ENCODE data around the gene COX6B1. TPM values are rescaled to one million over a fixed set of nuclear protein-coding genes. Genes with fewer than 3 reads are reported as not detected.

COX6B1 gene
- total RNA-seq, 1 donor = 327 TPM

- TF ChIP-seq CTCF (IDR thresholded peaks at IDR 0.05; ENCODE audit: insufficient read depth, low read length) = no peak
- peak overlapping the region; percentile 98 for H3K4me3 ChIP-seq (ENCODE audit: low read depth, low read length)
- no peak for DNase-seq (ENCODE audit: low read depth)
Measured at GRCh38 chr19:35629332-35629633, 18.8 kb upstream of the COX6B1 start.

GRCh38 chr19:35633727-35634440 is 14.2 kb upstream of the COX6B1 start:
- no peak overlapping the region for H3K4me3 ChIP-seq (ENCODE audit: low read depth, low read length)
- DNase-seq (ENCODE audit: low read depth) = no peak
- TF ChIP-seq CTCF (IDR thresholded peaks at IDR 0.05; ENCODE audit: insufficient read depth, low read length) = no peak

- DNase-seq (ENCODE audit: low read depth) = no peak
- TF ChIP-seq CTCF (IDR thresholded peaks at IDR 0.05; ENCODE audit: insufficient read depth, low read length) = no peak
- H3K4me3 ChIP-seq (ENCODE audit: low read depth, low read length) = no peak overlapping the region
Measured at GRCh38 chr19:35636651-35637050, 11.5 kb upstream of the COX6B1 start.

- DNase-seq (ENCODE audit: low read depth) = no peak
- TF ChIP-seq CTCF (IDR thresholded peaks at IDR 0.05; ENCODE audit: insufficient read depth, low read length) = no peak
- H3K4me3 ChIP-seq (ENCODE audit: low read depth, low read length) = no peak overlapping the region
Measured at GRCh38 chr19:35637165-35637564, 11.0 kb upstream of the COX6B1 start.

- TF ChIP-seq CTCF (IDR thresholded peaks at IDR 0.05; ENCODE audit: insufficient read depth, low read length) = no peak
- no peak for DNase-seq (ENCODE audit: low read depth)
- no peak overlapping the region for H3K4me3 ChIP-seq (ENCODE audit: low read depth, low read length)
Measured at GRCh38 chr19:35639321-35639639, 8.8 kb upstream of the COX6B1 start.

GRCh38 chr19:35639863-35640262 is 8.3 kb upstream of the COX6B1 start:
- no peak overlapping the region for H3K4me3 ChIP-seq (ENCODE audit: low read depth, low read length)
- TF ChIP-seq CTCF (IDR thresholded peaks at IDR 0.05; ENCODE audit: insufficient read depth, low read length) = no peak
- no peak for DNase-seq (ENCODE audit: low read depth)

GRCh38 chr19:35641515-35642151 is 6.5 kb upstream of the COX6B1 start, which contains the start of gene ETV2:
Gene ETV2, plus strand, starts transcription at chr19:35641745. Its CDS starts 716 bp downstream, at chr19:35642461.
- TF ChIP-seq CTCF (IDR thresholded peaks at IDR 0.05; ENCODE audit: insufficient read depth, low read length) = no peak
- H3K4me3 ChIP-seq (ENCODE audit: low read depth, low read length) = no peak within 1 kb of the TSS
- DNase-seq (ENCODE audit: low read depth) = peak; percentile 12
